K562 (cell line): Measurements from ENCODE around the gene OST4. TPM values are rescaled to one million over a fixed set of nuclear protein-coding genes. Genes with fewer than 3 reads are reported as not detected.
A peak's percentile ranks its signal among the peaks of the same experiment; 100 is the strongest.

ENCODE experiments used
- C11orf30 ChIP-seq: fragments of 450-650 bp; IDR thresholded peaks from 2 replicates; pipeline ENCODE4 v1.6.1; 2016; ENCODE audit warnings: low read depth, mild to moderate bottlenecking
- CBX1 ChIP-seq: sonication (generic); IDR thresholded peaks from 2 replicates; pipeline ENCODE4 v1.6.1; 2016; ENCODE audit warnings: antibody characterized with exemption, low read depth, mild to moderate bottlenecking
- ETV6 ChIP-seq, 3 experiments: fragments of 150-350 bp in 1 of 3; sonication (generic) in 1 of 3; formaldehyde crosslinking in 1 of 3; IDR thresholded peaks; 2 replicates each; pipeline versions ENCODE4 v1.6.1 to v1.8.0; 2014 to 2022; ENCODE audit warnings: borderline replicate concordance in 2 of 3, low read depth in 2 of 3, antibody characterized with exemption in 1 of 3, low read length in 1 of 3, mild to moderate bottlenecking in 1 of 3, missing genetic modification reagents in 1 of 3
- GABPB1 ChIP-seq: sonication (generic); formaldehyde crosslinking; IDR thresholded peaks from 2 replicates; pipeline ENCODE4 v1.8.0; 2022; ENCODE audit warnings: mild to moderate bottlenecking, missing genetic modification reagents
- ID3 ChIP-seq, 2 experiments: fragments of 250-450 bp in 1 of 2; fragments of 450-650 bp in 1 of 2; sonication (Bioruptor Pico) in 1 of 2; IDR thresholded peaks; 2 replicates each; pipeline versions ENCODE4 v1.6.1 to v1.8.0; 2016 to 2021; ENCODE audit warnings: mild to moderate bottlenecking in 2 of 2, moderate library complexity in 2 of 2, missing compliant biosample characterization in 1 of 2, missing genetic modification characterization in 1 of 2
- KDM1A ChIP-seq, 2 experiments: fragments of 450-650 bp; IDR thresholded peaks; 2 replicates each; pipeline ENCODE4 v1.6.1; 2016; ENCODE audit warnings: mild to moderate bottlenecking in 2 of 2
- MITF ChIP-seq: IDR thresholded peaks from 2 replicates; pipeline ENCODE4 v1.6.1; 2014; ENCODE audit warnings: antibody characterized with exemption
- PHF20 ChIP-seq: fragments of 450-650 bp; IDR thresholded peaks from 2 replicates; pipeline ENCODE4 v1.6.1; 2018; ENCODE audit not compliant: partially characterized antibody
- PRDM10 ChIP-seq: fragments of 450-650 bp; IDR thresholded peaks from 2 replicates; pipeline ENCODE4 v1.6.1; 2018; ENCODE audit not compliant: partially characterized antibody
- RNF2 ChIP-seq: sonication (generic); IDR thresholded peaks from 2 replicates; pipeline ENCODE4 v1.6.1; 2016
- ZFP91 ChIP-seq: sonication (generic); formaldehyde crosslinking; IDR thresholded peaks from 2 replicates; pipeline ENCODE4 v1.8.0; 2022; ENCODE audit warnings: mild to moderate bottlenecking, missing genetic modification reagents
- ZNF3 ChIP-seq: fragments of 250-450 bp; sonication (Bioruptor Pico); IDR thresholded peaks from 2 replicates; pipeline ENCODE4 v1.5.0; 2021; ENCODE audit warnings: mild to moderate bottlenecking, moderate library complexity
- polyA plus RNA-seq, 8 experiments: library from polyadenylated mRNA; depleted of rRNA in 4 of 8; stranded (reverse) in 5 of 8; unstranded in 3 of 8; fragments of >200 nt; fragmentation: Nextera tagmentation in 2 of 8; fragmentation: Illumina TruSeq in 1 of 8; extraction: Ambion mirVana in 2 of 8; extraction: Trizol in 1 of 8; gene quantifications; 2 replicates each; pipeline versions ENCODE4 v1.2.1 to v1.2.3, GENCODE V29; 2011 to 2014; ENCODE audit warnings: inconsistent platforms in 1 of 8, missing spikeins in 1 of 8
- total RNA-seq, 7 experiments: library from RNA; depleted of rRNA in 6 of 7; stranded (reverse); fragments of >200 nt in 6 of 7; fragmentation: Illumina TruSeq in 2 of 7; extraction: Trizol in 2 of 7; gene quantifications; 2 replicates each; pipeline versions ENCODE4 v1.2.1 to v1.2.3, GENCODE V29; 2011 to 2021; ENCODE audit warnings: low replicate concordance in 1 of 7
- TF ChIP-seq, protein P1 (sequence below), 2 experiments: fragments of 450-650 bp; IDR thresholded peaks; 2 replicates each; pipeline ENCODE4 v1.6.1; 2016

OST4 gene
- total and polyA plus RNA-seq, 9 of the 15 experiments (the other 6 are each of a cell fraction or from before 2014, with no cell fraction given), result 186 to 1,155 (median 355) TPM

DNA sequence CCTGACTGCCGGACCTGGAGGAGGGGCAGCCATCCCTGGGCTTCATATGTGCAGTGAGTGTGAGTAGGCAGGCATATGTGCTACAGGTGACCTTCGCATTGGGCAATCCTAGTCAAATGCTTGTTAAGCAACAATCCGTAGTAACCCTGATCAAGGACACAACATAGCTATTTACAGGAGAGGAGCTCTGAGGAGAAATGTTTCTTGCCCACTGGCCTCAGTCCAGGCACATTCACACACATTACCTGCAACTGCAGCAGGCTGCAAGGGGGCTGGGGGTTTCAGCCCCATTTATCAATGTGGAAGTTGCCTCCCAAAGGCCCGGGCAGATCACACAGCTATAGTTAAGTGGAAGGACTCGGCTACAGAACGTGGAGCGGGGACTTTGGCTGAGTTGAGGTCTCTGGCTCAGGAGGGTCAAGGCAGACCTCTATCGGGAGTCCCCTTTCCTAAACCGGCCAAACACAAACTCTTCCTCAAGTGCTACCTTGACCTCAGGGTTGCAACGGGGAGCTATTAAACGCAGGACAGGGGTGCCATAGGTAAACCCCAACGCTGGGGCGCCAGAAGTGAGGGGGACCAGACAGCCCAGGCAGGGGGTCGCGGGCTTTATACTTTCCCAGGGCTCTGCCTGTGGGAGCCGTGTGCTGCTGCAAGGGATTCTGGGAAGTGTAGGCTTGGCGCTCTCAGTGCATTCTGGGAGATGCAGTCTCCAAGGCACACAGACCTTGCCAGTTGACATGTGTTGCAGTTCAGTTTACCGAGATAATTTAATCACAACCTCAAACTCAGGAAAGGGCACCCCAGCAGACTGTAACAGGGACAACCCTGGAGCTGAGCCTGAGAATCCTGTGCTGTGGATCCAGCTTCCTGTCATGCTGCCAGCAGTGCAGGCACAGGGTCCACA, 24.5 kb upstream of the OST4 start (continued):
- no peak for TF ChIP-seq GABPB1 (CRISPR knock-in tag)
- no peak for TF ChIP-seq CBX1
- TF ChIP-seq PRDM10, result peak; percentile 20
- TF ChIP-seq ID3 (CRISPR knock-in tag; IDR thresholded peaks at IDR 0.05), result no peak
- no peak for TF ChIP-seq ID3 (tag; IDR thresholded peaks at IDR 0.05)
- no peak for TF ChIP-seq ETV6 (IDR thresholded peaks at IDR 0.05; ENCODE audit: borderline replicate concordance in 1 of 2, low read depth in 2 of 2, low read length in 1 of 2)
- no peak for TF ChIP-seq ETV6 (CRISPR knock-in tag; IDR thresholded peaks at IDR 0.05; ENCODE audit: borderline replicate concordance)
- no peak for TF ChIP-seq RNF2
- no peak for TF ChIP-seq ZFP91 (CRISPR knock-in tag)
- TF ChIP-seq, protein P1, sequence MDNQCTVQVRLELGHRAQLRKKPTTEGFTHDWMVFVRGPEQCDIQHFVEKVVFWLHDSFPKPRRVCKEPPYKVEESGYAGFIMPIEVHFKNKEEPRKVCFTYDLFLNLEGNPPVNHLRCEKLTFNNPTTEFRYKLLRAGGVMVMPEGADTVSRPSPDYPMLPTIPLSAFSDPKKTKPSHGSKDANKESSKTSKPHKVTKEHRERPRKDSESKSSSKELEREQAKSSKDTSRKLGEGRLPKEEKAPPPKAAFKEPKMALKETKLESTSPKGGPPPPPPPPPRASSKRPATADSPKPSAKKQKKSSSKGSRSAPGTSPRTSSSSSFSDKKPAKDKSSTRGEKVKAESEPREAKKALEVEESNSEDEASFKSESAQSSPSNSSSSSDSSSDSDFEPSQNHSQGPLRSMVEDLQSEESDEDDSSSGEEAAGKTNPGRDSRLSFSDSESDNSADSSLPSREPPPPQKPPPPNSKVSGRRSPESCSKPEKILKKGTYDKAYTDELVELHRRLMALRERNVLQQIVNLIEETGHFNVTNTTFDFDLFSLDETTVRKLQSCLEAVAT (IDR thresholded peaks at IDR 0.05), result no peak
- no peak for TF ChIP-seq C11orf30
- TF ChIP-seq PHF20, result no peak
- TF ChIP-seq ZNF3 (CRISPR knock-in tag), result no peak
- TF ChIP-seq KDM1A (IDR thresholded peaks at IDR 0.05), result no peak
- no peak for TF ChIP-seq MITF
